ENCODE measurements around the gene CEP41.

The CEP41 gene

DNA sequence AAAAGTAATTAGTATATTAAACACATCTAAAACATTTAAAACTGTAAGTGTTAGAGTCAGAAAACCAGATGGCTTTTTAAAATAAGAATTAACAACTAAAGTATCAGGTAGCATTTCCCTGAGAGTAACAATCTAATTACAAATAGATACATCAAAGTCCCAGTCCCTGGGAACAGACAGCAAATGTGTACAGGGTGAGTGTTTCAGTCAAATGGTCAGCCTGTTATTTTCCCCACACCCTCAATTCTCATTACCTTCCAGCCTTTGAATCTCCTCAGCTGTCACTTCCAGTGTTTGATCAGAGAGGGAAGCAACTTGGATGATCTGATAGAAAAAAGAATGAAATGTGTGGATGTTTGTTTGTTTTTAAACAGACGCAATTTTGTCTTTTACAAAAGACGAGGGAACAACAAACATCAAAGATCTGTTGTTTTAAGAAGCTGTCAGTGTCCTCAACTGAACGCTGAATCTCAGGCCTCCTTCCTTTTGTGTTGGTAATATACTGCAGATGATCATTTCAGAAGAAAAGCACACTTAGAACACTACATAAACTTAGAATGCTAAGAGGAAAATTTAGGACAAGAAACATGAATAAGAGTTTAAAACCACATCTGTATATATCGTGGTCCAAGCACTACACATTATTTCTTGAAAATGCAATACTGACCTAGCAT lies 29.8 kb downstream of the CEP41 start:
- TF ChIP-seq, protein P1, sequence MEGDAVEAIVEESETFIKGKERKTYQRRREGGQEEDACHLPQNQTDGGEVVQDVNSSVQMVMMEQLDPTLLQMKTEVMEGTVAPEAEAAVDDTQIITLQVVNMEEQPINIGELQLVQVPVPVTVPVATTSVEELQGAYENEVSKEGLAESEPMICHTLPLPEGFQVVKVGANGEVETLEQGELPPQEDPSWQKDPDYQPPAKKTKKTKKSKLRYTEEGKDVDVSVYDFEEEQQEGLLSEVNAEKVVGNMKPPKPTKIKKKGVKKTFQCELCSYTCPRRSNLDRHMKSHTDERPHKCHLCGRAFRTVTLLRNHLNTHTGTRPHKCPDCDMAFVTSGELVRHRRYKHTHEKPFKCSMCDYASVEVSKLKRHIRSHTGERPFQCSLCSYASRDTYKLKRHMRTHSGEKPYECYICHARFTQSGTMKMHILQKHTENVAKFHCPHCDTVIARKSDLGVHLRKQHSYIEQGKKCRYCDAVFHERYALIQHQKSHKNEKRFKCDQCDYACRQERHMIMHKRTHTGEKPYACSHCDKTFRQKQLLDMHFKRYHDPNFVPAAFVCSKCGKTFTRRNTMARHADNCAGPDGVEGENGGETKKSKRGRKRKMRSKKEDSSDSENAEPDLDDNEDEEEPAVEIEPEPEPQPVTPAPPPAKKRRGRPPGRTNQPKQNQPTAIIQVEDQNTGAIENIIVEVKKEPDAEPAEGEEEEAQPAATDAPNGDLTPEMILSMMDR (IDR thresholded peaks at IDR 0.05; ENCODE audit: insufficient read depth, missing control alignments) = no peak
- DNase-seq (ENCODE audit: insufficient read length, low spot score) = no peak
- FAIRE-seq = no peak

DNA sequence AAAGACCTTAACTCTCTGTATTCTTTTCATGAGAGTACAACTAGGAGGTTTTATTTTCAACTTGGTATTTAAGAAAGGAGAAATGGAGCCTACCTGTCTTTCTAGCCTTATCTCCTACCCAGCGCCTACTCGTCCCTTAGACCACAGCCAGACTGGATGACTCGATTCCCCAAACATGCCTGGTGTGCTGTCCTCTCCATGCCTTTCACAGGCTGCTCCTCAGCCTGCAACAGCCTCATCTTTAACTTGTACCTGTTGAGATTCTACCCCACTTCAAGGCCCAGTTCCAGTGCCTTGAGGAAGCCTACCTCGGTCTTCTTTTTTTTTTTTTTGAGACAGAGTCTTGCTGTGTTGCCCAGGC lies 31.1 kb downstream of the CEP41 start:
- TF ChIP-seq, protein P1 (IDR thresholded peaks at IDR 0.05; ENCODE audit: insufficient read depth, missing control alignments) = no peak
- FAIRE-seq (no peak), DNase-seq (ENCODE audit: insufficient read length, low spot score) (no peak)

DNA sequence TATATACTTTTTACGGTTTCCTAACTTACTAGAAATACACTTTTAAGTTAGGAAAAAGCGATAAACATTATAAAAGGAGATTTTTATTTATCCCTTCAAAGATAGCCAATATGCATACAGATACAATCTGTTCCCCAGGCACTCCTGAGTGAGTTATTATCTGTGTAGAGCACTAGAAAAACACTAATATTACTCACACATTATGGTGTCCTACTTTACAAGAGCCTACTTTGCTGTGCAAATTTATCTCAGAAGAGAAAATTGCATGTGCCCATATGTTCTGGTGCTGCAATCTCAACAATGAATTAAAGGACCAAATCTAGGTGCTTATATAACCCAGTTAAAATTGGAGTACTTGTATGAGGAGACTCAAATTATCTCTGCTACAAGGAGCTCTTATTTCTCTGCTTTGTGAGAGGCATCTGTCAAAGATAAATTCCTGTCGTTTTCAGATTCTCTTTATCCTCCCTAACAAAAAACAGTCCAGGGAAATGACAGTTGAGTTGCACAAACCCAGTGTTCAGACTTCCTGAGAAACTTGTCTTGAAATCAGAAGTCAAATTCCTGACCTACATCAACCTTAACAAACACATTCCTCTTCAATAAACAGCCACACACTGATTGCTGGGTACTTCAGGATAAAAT lies 31.6 kb downstream of the CEP41 start:
- FAIRE-seq (no peak), DNase-seq (ENCODE audit: insufficient read length, low spot score) (no peak)
- TF ChIP-seq, protein P1 (IDR thresholded peaks at IDR 0.05; ENCODE audit: insufficient read depth, missing control alignments) = no peak

DNA sequence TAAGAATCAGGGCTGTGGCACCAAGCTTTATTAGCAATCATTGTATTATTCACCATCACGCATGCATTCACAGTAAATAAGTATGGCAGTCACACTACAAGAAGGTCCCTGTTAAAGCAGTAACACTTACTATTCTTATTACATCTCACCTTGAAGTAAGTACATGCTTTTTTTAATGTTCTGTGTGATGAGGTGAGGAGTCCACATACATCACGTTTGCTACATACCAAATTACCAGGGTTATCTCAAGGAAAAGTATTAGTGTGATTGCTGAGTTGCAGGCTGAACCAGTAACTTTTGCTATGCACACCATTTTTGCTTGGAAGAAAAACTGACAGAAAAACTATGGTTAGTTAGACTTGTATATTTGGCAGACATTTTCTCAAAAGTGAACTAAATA lies 35.8 kb downstream of the CEP41 start:
- FAIRE-seq = no peak
- DNase-seq (ENCODE audit: insufficient read length, low spot score) = no peak
- TF ChIP-seq, protein P1 (IDR thresholded peaks at IDR 0.05; ENCODE audit: insufficient read depth, missing control alignments) = no peak

DNA sequence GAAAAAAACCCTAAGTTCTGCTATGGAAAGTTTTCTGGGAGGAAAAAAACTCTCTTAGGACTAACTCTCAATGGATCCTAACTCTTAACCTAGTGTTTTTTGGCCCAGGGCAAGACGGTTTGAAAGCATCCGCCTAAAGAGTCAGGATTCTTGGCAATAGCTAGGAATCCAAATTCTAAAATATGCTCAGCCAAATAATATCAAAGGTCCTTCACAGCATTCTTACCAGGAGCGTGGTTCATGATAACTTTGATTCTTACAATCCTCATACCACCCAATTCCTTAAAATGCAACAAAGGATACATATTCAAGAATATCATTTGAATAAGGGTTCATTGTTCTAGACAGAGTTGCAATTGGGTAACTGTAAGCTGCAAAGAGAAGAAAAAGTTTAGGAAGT lies 39.2 kb downstream of the CEP41 start:
- DNase-seq (ENCODE audit: insufficient read length, low spot score) = no peak
- TF ChIP-seq, protein P1 (IDR thresholded peaks at IDR 0.05; ENCODE audit: insufficient read depth, missing control alignments) = no peak
- FAIRE-seq = no peak

DNA sequence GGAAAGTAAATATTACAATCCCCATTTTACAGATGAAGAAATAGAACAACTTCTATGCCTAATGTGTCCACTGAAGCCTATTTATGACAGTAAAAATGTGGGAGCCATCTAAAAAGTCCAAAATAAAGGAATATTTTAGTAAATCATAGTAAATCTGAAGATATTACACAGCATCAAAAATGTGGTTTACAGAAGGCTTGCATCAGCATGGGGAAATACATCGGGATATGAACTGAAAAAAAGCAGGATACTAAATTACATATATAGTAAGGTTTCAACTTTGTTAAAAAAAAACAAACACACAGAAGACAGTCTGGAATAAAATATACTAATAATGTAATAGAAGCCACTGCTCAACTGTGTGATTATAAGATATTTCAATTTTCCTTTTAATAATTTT lies 39.7 kb downstream of the CEP41 start:
- TF ChIP-seq, protein P1 (IDR thresholded peaks at IDR 0.05; ENCODE audit: insufficient read depth, missing control alignments) = no peak
- no peak for FAIRE-seq

DNA sequence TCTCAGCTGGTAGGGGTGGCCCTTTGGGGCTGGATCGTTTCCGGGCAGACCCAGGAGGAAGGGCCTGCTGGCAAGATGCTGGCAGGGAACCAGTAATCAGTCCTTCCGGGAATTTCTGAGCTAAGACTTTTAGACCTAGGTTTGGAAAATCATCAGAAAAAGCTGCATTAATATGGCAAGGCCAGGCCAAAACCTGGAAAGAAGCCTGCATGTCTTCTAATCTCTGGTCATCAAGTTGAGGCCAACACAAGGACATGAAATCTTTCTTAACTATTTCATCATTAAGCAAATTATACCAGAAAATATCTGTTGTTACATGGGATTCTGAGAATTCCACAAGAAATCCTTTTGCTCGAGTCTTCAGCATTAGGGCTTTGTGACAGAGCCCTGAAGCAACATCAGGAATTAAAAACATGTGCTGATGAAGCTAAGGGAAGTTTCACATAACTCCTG lies 40.7 kb downstream of the CEP41 start:
- TF ChIP-seq, protein P1 (IDR thresholded peaks at IDR 0.05; ENCODE audit: insufficient read depth, missing control alignments) = no peak
- DNase-seq (ENCODE audit: insufficient read length, low spot score) (no peak), FAIRE-seq (no peak)

More for the DNA sequence above, 39.7 kb downstream of the CEP41 start:
- no peak for DNase-seq (ENCODE audit: insufficient read length, low spot score)
